H1 (cell line): ENCODE data around the gene STAG1. TPM values are rescaled to one million over a fixed set of nuclear protein-coding genes. Genes with fewer than 3 reads are reported as not detected.

Source experiments
- CTCF ChIA-PET: fragments of 300-600 bp; sonication (Branson Sonifier 250); formaldehyde crosslinking; loops from one replicate; lab custom pipeline; 2021; ENCODE audit not compliant: partially characterized antibody; lab: Charles Lee
- POLR2A ChIA-PET: fragments of 300-600 bp; sonication (Branson Sonifier 250); formaldehyde crosslinking; loops from one replicate; lab custom pipeline; 2021; ENCODE audit warnings: inconsistent platforms; ENCODE audit not compliant: partially characterized antibody; lab: Charles Lee
- DNase-seq, 2 experiments: peaks; one replicate each; pipeline versions ENCODE4 v3.0.0 to v3.0.0-alpha.2; 2010 to 2022; ENCODE audit warnings: low spot score in 2 of 2, low read depth in 1 of 2, mixed read lengths in 1 of 2
- FAIRE-seq: peaks from 2 replicates; lab custom pipeline; 2011; peaks lifted over from hg19 to GRCh38; lab: Jason Lieb, UNC
- H2AFZ ChIP-seq: 2 replicates; pipeline ENCODE4 v1.8.1; 2012; ENCODE audit warnings: low read length, inconsistent platforms
- H2AK5ac ChIP-seq: 2 replicates; pipeline ENCODE4 v1.6.1; 2013; ENCODE audit warnings: low read depth, low read length
- H2BK120ac ChIP-seq: replicated peaks from 2 replicates; pipeline ENCODE3; 2013; ENCODE audit warnings: low read depth, low read length, inconsistent platforms
- H2BK12ac ChIP-seq: 2 replicates; pipeline ENCODE4 v1.6.1; 2013; ENCODE audit warnings: low read depth, low read length
- H2BK15ac ChIP-seq: 2 replicates; pipeline ENCODE4 v1.6.1; 2013; ENCODE audit warnings: low read length
- H2BK20ac ChIP-seq: 2 replicates; pipeline ENCODE4 v1.6.1; 2013; ENCODE audit warnings: low read length
- H2BK5ac ChIP-seq: 2 replicates; pipeline ENCODE4 v1.6.1; 2013; ENCODE audit warnings: low read depth, low read length
- H3K14ac ChIP-seq: 2 replicates; pipeline ENCODE4 v1.6.1; 2013; ENCODE audit warnings: inconsistent platforms; ENCODE audit not compliant: insufficient read length
- H3K18ac ChIP-seq: 2 replicates; pipeline ENCODE4 v1.6.1; 2013; ENCODE audit warnings: low read length; ENCODE audit errors: extremely low read depth
- H3K23ac ChIP-seq: 2 replicates; pipeline ENCODE4 v1.6.1; 2013; ENCODE audit warnings: inconsistent platforms; ENCODE audit not compliant: insufficient read length
- H3K23me2 ChIP-seq: 2 replicates; pipeline ENCODE4 v1.6.1; 2013; ENCODE audit warnings: low read depth, low read length
- H3K27ac ChIP-seq: 2 replicates; pipeline ENCODE4 v1.6.1; 2011; ENCODE audit warnings: low read depth, low read length, inconsistent platforms
- H3K27me3 ChIP-seq, 4 experiments: replicated peaks in 1 of 4; 1 replicate in 1 of 4; 2 replicates in 3 of 4; pipeline versions ENCODE4 v1.6.1 to v1.8.1; 2011 to 2013; ENCODE audit warnings: low read length in 3 of 4, mild to moderate bottlenecking in 3 of 4, inconsistent platforms in 2 of 4, mixed read lengths in 2 of 4, moderate library complexity in 1 of 4; ENCODE audit not compliant: control insufficient read depth in 3 of 4, insufficient read depth in 3 of 4; ENCODE audit errors: extremely low read depth in 1 of 4
- H3K36me3 ChIP-seq, 4 experiments: 2 replicates each; pipeline versions ENCODE4 v1.6.1 to v1.8.1; 2011 to 2013; ENCODE audit warnings: mild to moderate bottlenecking in 4 of 4, low read length in 3 of 4, moderate library complexity in 2 of 4, control low read depth in 1 of 4, inconsistent platforms in 1 of 4; ENCODE audit not compliant: insufficient read depth in 4 of 4, control insufficient read depth in 2 of 4
- H3K4ac ChIP-seq: replicated peaks from 2 replicates; pipeline ENCODE3; 2013; ENCODE audit warnings: low read length, low read depth, mixed read lengths, inconsistent platforms; ENCODE audit not compliant: insufficient read length
- H3K4me1 ChIP-seq, 4 experiments: replicated peaks in 1 of 4; 1 replicate in 1 of 4; 2 replicates in 3 of 4; pipeline versions ENCODE4 v1.6.1 to v1.8.1; 2011 to 2013; ENCODE audit warnings: low read length in 3 of 4, inconsistent platforms in 2 of 4, mixed read lengths in 1 of 4; ENCODE audit not compliant: insufficient read depth in 4 of 4, control insufficient read depth in 3 of 4
- H3K4me2 ChIP-seq, 2 experiments: 2 replicates each; pipeline versions ENCODE4 v1.6.1 to v1.8.1; 2011 to 2013; ENCODE audit warnings: low read depth in 2 of 2, low read length in 2 of 2, control low read depth in 1 of 2, inconsistent platforms in 1 of 2, mild to moderate bottlenecking in 1 of 2; ENCODE audit not compliant: insufficient read depth in 1 of 2
- H3K4me3 ChIP-seq, 4 experiments: fragments of 200-600, 300-600 bp in 1 of 4; sonication (generic), shearing (Covaris generic), sonication (Bioruptor Twin) in 1 of 4; 2 replicates each; pipeline versions ENCODE4 v1.5.1 to v1.8.1; 2011 to 2016; ENCODE audit warnings: low read length in 4 of 4, low read depth in 3 of 4, control low read depth in 2 of 4, inconsistent platforms in 2 of 4, mild to moderate bottlenecking in 2 of 4, mixed read lengths in 1 of 4, moderate library complexity in 1 of 4; ENCODE audit not compliant: insufficient read depth in 2 of 4; ENCODE audit errors: extremely low read depth in 1 of 4
- H3K56ac ChIP-seq: replicated peaks from 2 replicates; pipeline ENCODE3; 2013; ENCODE audit warnings: low read depth, mild to moderate bottlenecking, mixed read lengths, low read length, inconsistent platforms; ENCODE audit not compliant: insufficient read length
- H3K79me1 ChIP-seq: 2 replicates; pipeline ENCODE4 v1.6.1; 2013; ENCODE audit warnings: low read depth, low read length, control low read depth
- H3K79me2 ChIP-seq, 2 experiments: 2 replicates each; pipeline versions ENCODE4 v1.6.1 to v1.8.1; 2012 to 2013; ENCODE audit warnings: low read length in 2 of 2, mild to moderate bottlenecking in 2 of 2, inconsistent platforms in 1 of 2; ENCODE audit not compliant: insufficient read depth in 2 of 2, control insufficient read depth in 1 of 2
- H3K9ac ChIP-seq, 4 experiments: replicated peaks in 1 of 4; 1 replicate in 1 of 4; 2 replicates in 3 of 4; pipeline versions ENCODE4 v1.6.1 to v1.8.1; 2011 to 2013; ENCODE audit warnings: low read depth in 3 of 4, low read length in 3 of 4, control low read depth in 2 of 4, mild to moderate bottlenecking in 2 of 4, moderate library complexity in 2 of 4, inconsistent platforms in 1 of 4; ENCODE audit errors: extremely low read depth in 1 of 4
- H3K9me3 ChIP-seq, 2 experiments: 2 replicates each; pipeline versions ENCODE4 v1.6.1 to v1.8.1; 2012 to 2013; ENCODE audit warnings: mild to moderate bottlenecking in 2 of 2, moderate library complexity in 2 of 2, control low read depth in 1 of 2, inconsistent platforms in 1 of 2, low read depth in 1 of 2, low read length in 1 of 2, mixed read lengths in 1 of 2; ENCODE audit not compliant: insufficient read depth in 2 of 2
- H4K20me1 ChIP-seq, 2 experiments: replicated peaks in 1 of 2; 2 replicates each; pipeline versions ENCODE3 to v1.8.1; 2011 to 2013; ENCODE audit warnings: inconsistent platforms in 2 of 2, low read length in 2 of 2, mild to moderate bottlenecking in 1 of 2; ENCODE audit not compliant: insufficient read depth in 2 of 2, control insufficient read depth in 1 of 2
- H4K5ac ChIP-seq: 2 replicates; pipeline ENCODE4 v1.6.1; 2013; ENCODE audit warnings: low read length, low read depth, mixed read lengths, inconsistent platforms; ENCODE audit not compliant: insufficient read length
- H4K8ac ChIP-seq: 2 replicates; pipeline ENCODE4 v1.8.0; 2013; ENCODE audit warnings: mild to moderate bottlenecking, moderate library complexity, low read length, inconsistent platforms; ENCODE audit not compliant: insufficient read depth; ENCODE audit errors: extremely low read depth
- H4K91ac ChIP-seq: replicated peaks from 2 replicates; pipeline ENCODE3; 2013; ENCODE audit warnings: low read length, mixed read lengths, inconsistent platforms; ENCODE audit not compliant: insufficient read length
- MAFK ChIP-seq: IDR thresholded peaks from 2 replicates; pipeline ENCODE4 v1.6.1; 2012; ENCODE audit warnings: low read depth, mild to moderate bottlenecking, improper control_type of control experiment, low read length
- RFX5 ChIP-seq: IDR thresholded peaks from 2 replicates; pipeline ENCODE4 v1.6.1; 2011; ENCODE audit warnings: low read depth, low read length, improper control_type of control experiment, borderline replicate concordance
- TEAD4 ChIP-seq: IDR thresholded peaks from 2 replicates; pipeline ENCODE4 v1.6.1; 2012; ENCODE audit warnings: low read depth, low read length, inconsistent platforms, mixed read lengths
- WGBS, 2 experiments: shearing (Covaris generic) in 1 of 2; methylation state at CpG; one replicate each; pipeline versions ENCODE4 v1.1.6 to v1.1.7; 2013 to 2015; ENCODE audit warnings: low lambda C conversion rate in 2 of 2, mixed read lengths in 2 of 2, inconsistent platforms in 1 of 2, low coverage in 1 of 2, missing lambda C conversion rate in 1 of 2; ENCODE audit not compliant: insufficient replicate concordance in 2 of 2, insufficient coverage in 1 of 2, insufficient read length in 1 of 2; ENCODE audit errors: extremely low coverage in 1 of 2, missing lambda C conversion rate in 1 of 2; 5-methylcytosine and 5-hydroxymethylcytosine counted together
- polyA plus RNA-seq, 7 experiments: library from polyadenylated mRNA; depleted of rRNA in 3 of 7; stranded (reverse) in 5 of 7; unstranded in 2 of 7; fragments of >200 nt in 5 of 7; fragments of 200-250 nt in 2 of 7; gene quantifications; 1 replicate in 5 of 7; 2 replicates in 1 of 7; 4 replicates in 1 of 7; pipeline versions ENCODE4 v1.2.1 to v1.2.3, GENCODE V29; 2011 to 2013; ENCODE audit warnings: missing spikeins in 2 of 7, mixed read lengths in 2 of 7
- total RNA-seq: library from RNA; stranded (reverse); fragmentation: NEBNext Ultra II Directional; extraction: Animal tissue kit (Norgen Biotek cat#: 25700); gene quantifications from 2 replicates; pipeline ENCODE4 v1.2.1, GENCODE V29; 2021
- TF ChIP-seq, protein P1 (sequence below): IDR thresholded peaks from 2 replicates; pipeline ENCODE4 v1.6.1; 2012; ENCODE audit warnings: inconsistent platforms

STAG1 gene
- total and polyA plus RNA-seq, 2 of the 8 experiments (the other 6 are each of a cell fraction or from before 2014, with no cell fraction given): 4.6 to 23.4 TPM

DNA sequence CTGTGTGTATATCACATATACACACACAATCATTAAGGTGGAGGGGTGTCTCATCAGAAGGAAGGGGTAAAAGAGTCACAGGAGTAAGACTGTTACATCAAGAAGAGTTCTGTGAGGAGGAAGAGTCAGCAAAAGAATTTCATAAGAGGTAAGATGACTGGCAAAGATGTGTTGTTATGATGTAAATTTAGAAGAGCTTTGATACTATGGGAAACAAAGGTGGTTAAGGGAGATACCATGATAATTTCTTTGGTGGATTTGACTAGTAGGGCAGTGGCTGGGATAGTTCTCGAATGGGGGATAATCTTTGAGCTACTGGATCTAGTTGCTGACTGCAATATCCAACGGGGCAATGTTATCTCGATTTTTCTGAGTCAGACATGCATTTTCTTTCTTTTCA lies 61.6 kb downstream of the STAG1 start:
- Histone ChIP-seq H3K9me3 (peaks cover 11 to 16% of the 10 kb centered on the region in 2 experiments; a peak in 3 of 4 replicates), H2BK20ac (no peak overlapping the region), H2BK12ac (no peak overlapping the region), H3K9ac (no peak overlapping the region), H4K8ac (no peak overlapping the region), H3K36me3 (peaks cover 0 to 6% (median 1%) of the 10 kb centered on the region in 4 experiments; a peak in 2 of 8 replicates), H3K23me2 (no peaks in the 10 kb centered on the region), H3K27me3 (no peaks in the 10 kb centered on the region), H3K23ac (no peak overlapping the region), H3K14ac (no peak overlapping the region), H2AFZ (no peak overlapping the region), H3K79me1 (peaks cover 2% of the 10 kb centered on the region; the same call in 1 of the 2 replicates), H4K5ac (no peak overlapping the region), H4K91ac (no peak overlapping the region), H2AK5ac (no peak overlapping the region), H2BK120ac (no peak overlapping the region), H2BK5ac (no peak overlapping the region), H2BK15ac (no peak overlapping the region), H3K56ac (no peak overlapping the region), H3K79me2 (peaks cover 0 to 46% of the 10 kb centered on the region in 2 experiments; a peak in 2 of 4 replicates), H3K27ac (no peak overlapping the region; the same call in 1 of the 2 replicates), H3K4me3 (no peak overlapping the region), H3K4me2 (no peak overlapping the region), H4K20me1 (no peaks in the 10 kb centered on the region), H3K4ac (no peak overlapping the region), H3K4me1 (peaks cover 0 to 3% (median 0%) of the 10 kb centered on the region in 4 experiments; a peak in 1 of 7 replicates), H3K18ac (no peak overlapping the region)
- WGBS, 2 experiments: 83% methylated on average over 3 of the region's 3 CpGs; no CpG with 5 or more reads in 1 of the 2 experiments
- ChIA-PET POLR2A (no interaction called here), CTCF (interaction anchor here (0.9 to 1.5 kb wide), 2 partner anchors 12 to 24 kb away, joined by 3 to 5 read pairs; no protein-coding TSS in a partner anchor)
- DNase-seq (no peak), FAIRE-seq (no peak)
- TF ChIP-seq, protein P1, sequence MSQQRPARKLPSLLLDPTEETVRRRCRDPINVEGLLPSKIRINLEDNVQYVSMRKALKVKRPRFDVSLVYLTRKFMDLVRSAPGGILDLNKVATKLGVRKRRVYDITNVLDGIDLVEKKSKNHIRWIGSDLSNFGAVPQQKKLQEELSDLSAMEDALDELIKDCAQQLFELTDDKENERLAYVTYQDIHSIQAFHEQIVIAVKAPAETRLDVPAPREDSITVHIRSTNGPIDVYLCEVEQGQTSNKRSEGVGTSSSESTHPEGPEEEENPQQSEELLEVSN: no peak
- no peak for TF ChIP-seq MAFK
- TF ChIP-seq TEAD4: no peak
- no peak for TF ChIP-seq RFX5
